A549 (cell line): ENCODE data around the gene CTNNA1. TPM values are rescaled to one million over a fixed set of nuclear protein-coding genes. Genes with fewer than 3 reads are reported as not detected.

Experiments
- ATAC-seq, 2 experiments: fragments of 200-7000 bp in 1 of 2; fragments of >200 bp in 1 of 2; cut with Nextera tagmentation in 1 of 2; cut with Tn5 transposase in 1 of 2; 3 replicates each; pipeline versions ENCODE4 v1.8.0 to v1.9.1; 2018 to 2020; ENCODE audit warnings: mild to moderate bottlenecking in 1 of 2, moderate library complexity in 1 of 2
- CTCF ChIA-PET: fragments of 300-600 bp; sonication (Branson Sonifier 250); formaldehyde crosslinking; extraction: SDS; loops from one replicate; lab custom pipeline; 2021; ENCODE audit warnings: antibody characterized with exemption, inconsistent platforms; lab: Yijun Ruan, JAX
- POLR2A ChIA-PET: fragments of 350-600 bp; formaldehyde crosslinking; extraction: SDS; loops from one replicate; lab custom pipeline; 2021; ENCODE audit warnings: antibody characterized with exemption, inconsistent platforms; lab: Yijun Ruan, JAX
- DNase-seq, 2 experiments: peaks; one replicate each; pipeline versions ENCODE4 v3.0.0 to v3.0.0-alpha.2; 2011 to 2016; ENCODE audit warnings: low read depth in 1 of 2, low spot score in 1 of 2
- FAIRE-seq: peaks from 2 replicates; lab custom pipeline; 2011; peaks lifted over from hg19 to GRCh38; lab: Jason Lieb, UNC
- H3K27ac ChIP-seq, 2 experiments: fragments of >200 bp; sonication (Bioruptor Twin); formaldehyde crosslinking; 3 replicates each; pipeline ENCODE4 v1.5.1; 2016 to 2017
- H3K4me1 ChIP-seq: fragments of >200 bp; sonication (Bioruptor Twin); formaldehyde crosslinking; 3 replicates; pipeline ENCODE4 v1.6.1; 2016
- H3K4me2 ChIP-seq: fragments of >200 bp; sonication (Bioruptor Twin); formaldehyde crosslinking; 3 replicates; pipeline ENCODE4 v1.6.1; 2016
- H3K4me3 ChIP-seq: fragments of >200 bp; sonication (Bioruptor Twin); formaldehyde crosslinking; 3 replicates; pipeline ENCODE4 v1.5.1; 2016
- H3K9me3 ChIP-seq: fragments of >200 bp; sonication (Bioruptor Twin); formaldehyde crosslinking; 3 replicates; pipeline ENCODE4 v1.6.1; 2016
- BCL3 ChIP-seq: fragments of >200 bp; sonication (Bioruptor Twin); formaldehyde crosslinking; IDR thresholded peaks from 3 replicates; pipeline ENCODE4 v1.6.1; 2016
- BHLHE40 ChIP-seq: IDR thresholded peaks from 2 replicates; pipeline ENCODE4 v1.6.1; 2012; ENCODE audit warnings: low read depth, low read length, inconsistent platforms
- CTCF ChIP-seq: fragments of >200 bp; sonication (Bioruptor Twin); formaldehyde crosslinking; IDR thresholded peaks from 3 replicates; pipeline ENCODE4 v1.5.1; 2016
- E2F6 ChIP-seq: IDR thresholded peaks from 2 replicates; pipeline ENCODE4 v1.6.1; 2012; ENCODE audit warnings: low read depth, borderline replicate concordance
- ELK1 ChIP-seq: fragments of 150-350 bp; IDR thresholded peaks from 2 replicates; pipeline ENCODE4 v1.6.1; 2014; ENCODE audit warnings: low read depth, mild to moderate bottlenecking, low read length
- JUN ChIP-seq, 2 experiments: fragments of >200 bp; sonication (Bioruptor Twin); formaldehyde crosslinking; IDR thresholded peaks; 2 replicates in 1 of 2; 3 replicates in 1 of 2; pipeline ENCODE4 v1.6.1; 2016 to 2017
- KDM1A ChIP-seq: fragments of 200-600 bp; sonication (generic); IDR thresholded peaks from 2 replicates; pipeline ENCODE4 v1.6.1; 2016; ENCODE audit warnings: low read depth, mild to moderate bottlenecking
- MYC ChIP-seq: IDR thresholded peaks from 2 replicates; pipeline ENCODE4 v1.6.1; 2012; ENCODE audit warnings: mild to moderate bottlenecking, inconsistent platforms, low read length, improper control_type of control experiment, borderline replicate concordance
- NFE2L2 ChIP-seq: fragments of 150-350 bp; conservative IDR thresholded peaks from 2 replicates; pipeline ENCODE4 v1.6.1; 2014; ENCODE audit warnings: low read length
- NPAS2 ChIP-seq: fragments of 250-450 bp; sonication (Bioruptor Pico); IDR thresholded peaks from 2 replicates; pipeline ENCODE4 v1.8.0; 2022; ENCODE audit warnings: mild to moderate bottlenecking, moderate library complexity, borderline replicate concordance
- NR3C1 ChIP-seq: fragments of >200 bp; sonication (Bioruptor Twin); formaldehyde crosslinking; IDR thresholded peaks from 3 replicates; pipeline ENCODE4 v1.6.1; 2017
- PHF8 ChIP-seq: fragments of 200-600 bp; sonication (generic); IDR thresholded peaks from 2 replicates; pipeline ENCODE4 v1.6.1; 2016; ENCODE audit warnings: low read depth, mild to moderate bottlenecking, antibody characterized with exemption, moderate library complexity, borderline replicate concordance
- POLR2A ChIP-seq: IDR thresholded peaks from 2 replicates; pipeline ENCODE4 v1.6.1; 2012; ENCODE audit warnings: mild to moderate bottlenecking, low read length
- RAD21 ChIP-seq, 2 experiments: fragments of >200 bp in 1 of 2; sonication (Bioruptor Twin) in 1 of 2; formaldehyde crosslinking in 1 of 2; IDR thresholded peaks in 1 of 2; conservative IDR thresholded peaks in 1 of 2; 2 replicates in 1 of 2; 3 replicates in 1 of 2; pipeline ENCODE4 v1.6.1; 2012 to 2018; ENCODE audit warnings: inconsistent platforms in 1 of 2
- RFX5 ChIP-seq: fragments of 450-650 bp; IDR thresholded peaks from 2 replicates; pipeline ENCODE4 v1.7.1; 2014; ENCODE audit warnings: antibody characterized with exemption, mild to moderate bottlenecking, moderate library complexity
- RNF2 ChIP-seq: fragments of 200-600 bp; sonication (generic); IDR thresholded peaks from 2 replicates; pipeline ENCODE4 v1.6.1; 2016; ENCODE audit warnings: low read depth, mild to moderate bottlenecking, antibody characterized with exemption, moderate library complexity, borderline replicate concordance
- SMC3 ChIP-seq: fragments of >200 bp; sonication (Bioruptor Twin); formaldehyde crosslinking; IDR thresholded peaks from 3 replicates; pipeline ENCODE4 v1.6.1; 2018; ENCODE audit warnings: inconsistent platforms
- SREBF2 ChIP-seq: fragments of 450-650 bp; IDR thresholded peaks from 2 replicates; pipeline ENCODE4 v1.6.1; 2014; ENCODE audit warnings: mild to moderate bottlenecking, moderate library complexity
- USF2 ChIP-seq: fragments of 450-650 bp; IDR thresholded peaks from 2 replicates; pipeline ENCODE4 v1.6.1; 2014; ENCODE audit warnings: antibody characterized with exemption
- ZC3H11A ChIP-seq: fragments of 450-650 bp; IDR thresholded peaks from 2 replicates; pipeline ENCODE4 v1.6.1; 2014; ENCODE audit warnings: antibody characterized with exemption, mild to moderate bottlenecking
- ZNF302 ChIP-seq: fragments of 250-450 bp; sonication (Bioruptor Pico); IDR thresholded peaks from 2 replicates; pipeline ENCODE4 v1.9.0; 2021; ENCODE audit warnings: inconsistent platforms, mild to moderate bottlenecking, moderate library complexity
- WGBS: methylation state at CpG from one replicate; pipeline ENCODE4 v1.1.6; 2017; ENCODE audit errors: missing lambda C conversion rate; 5-methylcytosine and 5-hydroxymethylcytosine counted together
- polyA plus RNA-seq, 4 experiments: library from polyadenylated mRNA; depleted of rRNA in 3 of 4; stranded (reverse); fragments of >200 nt; fragmentation: RNase III in 1 of 4; extraction: RNeasy Plus Mini Kit Qiagen cat#74134 plus additional on column Dnase treatment in 1 of 4; gene quantifications; 2 replicates in 3 of 4; 3 replicates in 1 of 4; pipeline ENCODE4 v1.2.3, GENCODE V29; 2011 to 2017

CTNNA1 gene
- polyA plus RNA-seq, 2 of the 4 experiments (the other 2 are of a cell fraction): 154 to 184 TPM

- TF ChIP-seq USF2: no peak
- peak; percentile 28 to 34; a peak in 1 of 5 replicates for TF ChIP-seq RAD21 (conservative IDR thresholded peaks at IDR 0.05 in 1 of 2, IDR thresholded peaks at IDR 0.05 in 1 of 2)
- TF ChIP-seq BHLHE40: no peak
- no peak for TF ChIP-seq RFX5
- no peak for TF ChIP-seq JUN (IDR thresholded peaks at IDR 0.05)
- TF ChIP-seq KDM1A: no peak
- no peak for TF ChIP-seq BCL3
- TF ChIP-seq E2F6: no peak
- TF ChIP-seq ELK1: no peak
- no peak for TF ChIP-seq MYC
- no peak for TF ChIP-seq SREBF2
- TF ChIP-seq SMC3: 0 out of 3 replicates have a peak, but pooled peaks have one; percentile 25
- TF ChIP-seq RNF2: no peak
- peak; percentile 64 for TF ChIP-seq CTCF
- TF ChIP-seq POLR2A: no peak
- TF ChIP-seq PHF8: no peak
- no peak for TF ChIP-seq NPAS2 (CRISPR knock-in tag)
- no peak for TF ChIP-seq NFE2L2
- TF ChIP-seq NR3C1: no peak
- no peak for TF ChIP-seq ZNF302
- TF ChIP-seq, all 56 proteins: peak for 4
Measured at GRCh38 chr5:138789771-138790242, 36.6 kb downstream of the CTNNA1 start (continued).

- Histone ChIP-seq H3K9me3 (no peaks in the 10 kb centered on the region), H3K4me3 (no peak overlapping the region), H3K4me2 (no peak overlapping the region), H3K4me1 (peaks cover 13% of the 10 kb centered on the region), H3K27ac (no peak overlapping the region)
- no peak for ATAC-seq
- ChIA-PET POLR2A (no interaction called here), CTCF (interaction anchor here (0.6 to 2.5 kb wide), 9 partner anchors 10 to 482 kb away, joined by 3 to 14 read pairs (median 11); no protein-coding TSS in a partner anchor)
- no peak for FAIRE-seq
- no peak for TF ChIP-seq ZC3H11A
- WGBS: 90% methylated on average over 1 of the region's 1 CpG
- DNase-seq: no peak
Measured at GRCh38 chr5:138790684-138791083, 37.5 kb downstream of the CTNNA1 start.
